Neutrophil (primary cell): ENCODE measurements around the gene HRAS.

Experiments
- H3K27ac ChIP-seq: fragments of 200-600 bp; sonication (generic); 2 replicates; pipeline ENCODE4 v1.5.1; 2016; ENCODE audit warnings: mild to moderate bottlenecking, moderate library complexity
- H3K27me3 ChIP-seq: fragments of 200-600 bp; sonication (generic); 2 replicates; pipeline ENCODE4 v1.6.0; 2016; ENCODE audit warnings: mild to moderate bottlenecking
- H3K36me3 ChIP-seq: fragments of 200-600 bp; sonication (generic); 2 replicates; pipeline ENCODE4 v1.5.1; 2017
- H3K4me1 ChIP-seq, 2 experiments: fragments of 200-600 bp in 1 of 2; sonication (generic) in 1 of 2; 1 replicate in 1 of 2; 2 replicates in 1 of 2; pipeline versions ENCODE4 v1.5.1 to v1.6.1; 2013 to 2016; ENCODE audit warnings: low read depth in 1 of 2, low read length in 1 of 2, mild to moderate bottlenecking in 1 of 2, moderate library complexity in 1 of 2; ENCODE audit not compliant: control insufficient read depth in 1 of 2, insufficient read depth in 1 of 2
- H3K4me3 ChIP-seq, 2 experiments: fragments of 200-600 bp in 1 of 2; sonication (generic) in 1 of 2; 1 replicate in 1 of 2; 2 replicates in 1 of 2; pipeline ENCODE4 v1.5.1; 2013 to 2016; ENCODE audit warnings: low read depth in 1 of 2, low read length in 1 of 2, mild to moderate bottlenecking in 1 of 2, moderate library complexity in 1 of 2
- H3K9me3 ChIP-seq: fragments of 200-600 bp; sonication (generic); 2 replicates; pipeline ENCODE4 v1.5.1; 2016
- CTCF ChIP-seq: fragments of 200-600 bp; sonication (generic); IDR thresholded peaks from 2 replicates; pipeline ENCODE4 v1.5.1; 2016; ENCODE audit warnings: antibody characterized with exemption

The HRAS gene

GRCh38 chr11:533586-534395 is 1.6 kb downstream of the HRAS start:
- no peak for TF ChIP-seq CTCF
- peaks cover 16% of the 10 kb centered on the region for H3K36me3 ChIP-seq
- peaks cover 30 to 31% of the 10 kb centered on the region in 2 experiments for H3K4me1 ChIP-seq
- H3K9me3 ChIP-seq: no peaks in the 10 kb centered on the region
- no peak overlapping the region for H3K4me3 ChIP-seq
- H3K27ac ChIP-seq: no peak overlapping the region
- peaks cover 43% of the 10 kb centered on the region for H3K27me3 ChIP-seq

DNA sequence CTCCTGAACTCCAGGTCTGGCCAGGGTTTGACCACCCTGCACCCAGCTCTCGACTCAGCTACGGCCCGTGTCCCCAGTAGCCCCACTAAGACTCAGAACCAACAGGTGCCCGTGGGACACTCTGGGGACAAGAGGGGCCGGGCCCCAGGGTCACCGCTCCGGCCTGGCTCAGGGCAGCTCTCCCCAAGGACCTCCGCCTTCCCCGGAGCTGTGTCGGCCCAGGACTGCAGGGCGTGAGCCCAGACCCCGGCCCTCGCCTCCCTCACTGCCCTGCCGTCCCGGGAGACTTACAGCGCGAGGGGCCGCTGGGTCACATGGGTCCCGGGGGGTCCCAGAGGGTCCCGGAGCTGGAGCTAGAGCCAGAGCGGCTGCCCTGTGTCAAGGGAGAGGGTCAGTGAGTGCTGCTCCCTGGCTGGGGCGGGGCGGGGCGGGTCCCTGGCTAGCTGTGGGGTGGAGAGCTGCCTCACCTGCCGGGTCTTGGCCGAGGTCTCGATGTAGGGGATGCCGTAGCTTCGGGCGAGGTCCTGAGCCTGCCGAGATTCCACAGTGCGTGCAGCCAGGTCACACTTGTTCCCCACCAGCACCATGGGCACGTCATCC is 2.3 kb downstream of the HRAS start:
- Histone ChIP-seq H3K9me3 (no peaks in the 10 kb centered on the region), H3K27ac (no peak overlapping the region), H3K4me3 (no peak overlapping the region), H3K27me3 (peaks cover 36% of the 10 kb centered on the region), H3K36me3 (peaks cover 16% of the 10 kb centered on the region), H3K4me1 (peaks cover 30 to 31% of the 10 kb centered on the region in 2 experiments)
- no peak for TF ChIP-seq CTCF

DNA sequence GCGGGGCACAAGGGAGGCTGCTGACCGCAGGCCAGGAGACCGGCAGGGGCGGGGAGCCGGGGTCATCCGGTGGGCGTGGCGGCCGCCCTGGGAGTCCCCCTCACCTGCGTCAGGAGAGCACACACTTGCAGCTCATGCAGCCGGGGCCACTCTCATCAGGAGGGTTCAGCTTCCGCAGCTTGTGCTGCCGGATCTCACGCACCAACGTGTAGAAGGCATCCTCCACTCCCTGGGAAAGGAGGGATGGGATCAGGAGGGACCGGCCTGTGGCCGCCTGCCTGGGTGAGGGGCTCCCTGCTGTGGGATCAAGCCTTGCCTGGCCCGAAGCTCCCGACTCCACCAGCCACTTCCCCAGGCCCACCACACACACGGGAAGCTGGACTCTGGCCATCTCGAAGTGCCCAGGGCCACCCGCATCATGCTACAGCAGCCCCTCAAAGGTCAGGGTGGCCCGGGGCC is 2.8 kb downstream of the HRAS start:
- no peak for TF ChIP-seq CTCF
- Histone ChIP-seq H3K27ac (no peak overlapping the region), H3K27me3 (peaks cover 30% of the 10 kb centered on the region), H3K4me1 (peaks cover 25 to 27% of the 10 kb centered on the region in 2 experiments), H3K36me3 (peaks cover 16% of the 10 kb centered on the region), H3K9me3 (no peaks in the 10 kb centered on the region), H3K4me3 (no peak overlapping the region)

GRCh38 chr11:531919-532526 is 3.4 kb downstream of the HRAS start:
- Histone ChIP-seq H3K36me3 (peaks cover 16% of the 10 kb centered on the region), H3K9me3 (no peaks in the 10 kb centered on the region), H3K4me1 (peaks cover 20 to 22% of the 10 kb centered on the region in 2 experiments), H3K27ac (no peak overlapping the region), H3K4me3 (no peak overlapping the region), H3K27me3 (peaks cover 25% of the 10 kb centered on the region)
- no peak for TF ChIP-seq CTCF

DNA sequence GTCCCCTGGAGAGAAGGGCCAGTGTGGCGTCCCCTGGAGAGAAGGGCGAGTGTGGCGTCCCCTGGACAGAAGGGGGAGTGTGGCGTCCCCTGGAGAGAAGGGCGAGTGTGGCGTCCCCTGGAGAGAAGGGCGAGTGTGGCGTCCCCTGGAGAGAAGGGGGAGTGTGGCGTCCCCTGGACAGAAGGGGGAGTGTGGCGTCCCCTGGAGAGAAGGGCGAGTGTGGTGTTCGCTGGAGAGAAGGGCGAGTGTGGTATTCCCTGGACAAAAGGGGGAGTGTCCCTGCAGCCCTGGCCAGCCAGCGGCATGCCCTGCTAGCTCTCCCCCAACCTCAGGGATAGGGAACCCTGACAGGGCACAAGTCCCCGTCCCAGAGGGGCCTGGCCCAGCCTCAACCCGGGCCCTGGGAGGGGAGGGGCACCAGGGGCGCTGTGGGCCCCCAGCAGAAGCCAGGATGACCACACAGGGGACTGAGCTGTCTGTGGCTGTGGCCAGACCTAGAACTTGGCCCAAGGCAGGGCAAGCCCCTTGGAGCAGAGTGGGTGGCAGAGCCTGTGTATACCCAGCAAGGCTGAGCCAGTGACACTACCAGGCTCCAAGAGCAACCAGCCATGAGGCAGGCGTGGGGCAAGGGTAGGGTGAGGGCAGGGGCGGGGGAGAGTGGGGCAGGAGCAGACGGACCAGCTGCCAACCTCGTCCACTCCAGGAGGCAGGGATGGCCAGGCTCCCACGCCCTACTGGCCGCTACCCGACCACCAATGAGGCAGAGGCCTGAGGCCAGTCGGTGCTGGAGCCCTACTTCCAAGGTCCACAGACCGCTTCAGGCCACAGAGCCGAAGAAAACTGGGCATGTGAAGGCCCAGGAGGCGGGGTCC is 4.2 kb downstream of the HRAS start:
- TF ChIP-seq CTCF: no peak
- Histone ChIP-seq H3K9me3 (no peaks in the 10 kb centered on the region), H3K4me1 (peaks cover 12 to 13% of the 10 kb centered on the region in 2 experiments), H3K27ac (no peak overlapping the region), H3K4me3 (no peak overlapping the region), H3K27me3 (peaks cover 17% of the 10 kb centered on the region), H3K36me3 (peaks cover 16% of the 10 kb centered on the region)
